NCI-H2227 (cell line): ENCODE results near the gene NCOA1.
A peak's percentile ranks its signal among the peaks of the same experiment; 100 is the strongest.
"Not testable (repeated sequence)": the region's sequence is repeated elsewhere in the genome, so short reads cannot be mapped to it uniquely, and the experiment has no call there.

Source experiments
- DNase-seq: peaks from one replicate; lab custom pipeline; 2025; ENCODE audit not compliant: unreplicated experiment; lab: John Stamatoyannopoulos, UW

Gene NCOA1

GRCh38 chr2:24473626-24474025, 17.4 kb upstream of the NCOA1 start:
- no peak for DNase-seq

- no peak for DNase-seq
Measured at GRCh38 chr2:24474053-24474452, 17.0 kb upstream of the NCOA1 start.

- DNase-seq: peak; percentile 36
Measured at GRCh38 chr2:24477229-24477628, 13.8 kb upstream of the NCOA1 start.

- DNase-seq: no peak
Measured at GRCh38 chr2:24478243-24478642, 12.8 kb upstream of the NCOA1 start.

- DNase-seq: no peak
Measured at GRCh38 chr2:24480245-24480644, 10.8 kb upstream of the NCOA1 start.

GRCh38 chr2:24482251-24482971, 8.6 kb upstream of the NCOA1 start:
- no peak for DNase-seq

GRCh38 chr2:24482972-24483300, 8.1 kb upstream of the NCOA1 start:
- DNase-seq: no peak

GRCh38 chr2:24484677-24485076, 6.4 kb upstream of the NCOA1 start:
- not testable (repeated sequence) for DNase-seq

- no peak for DNase-seq
Measured at GRCh38 chr2:24485197-24485596, 5.9 kb upstream of the NCOA1 start.

GRCh38 chr2:24486636-24487205, 4.3 kb upstream of the NCOA1 start:
- DNase-seq: no peak

GRCh38 chr2:24489465-24490180, 1.4 kb upstream of the NCOA1 start:
- DNase-seq: peak; percentile 20

GRCh38 chr2:24490181-24490689, 819 bp upstream of the NCOA1 start:
- DNase-seq: peak; percentile 43

- DNase-seq: peak; percentile 87
Measured at GRCh38 chr2:24491542-24492420, 727 bp downstream of the NCOA1 start.

- DNase-seq: peak; percentile 29
Measured at GRCh38 chr2:24492421-24493279, 1.6 kb downstream of the NCOA1 start.

GRCh38 chr2:24493713-24494112, 2.7 kb downstream of the NCOA1 start:
- DNase-seq: no peak

- DNase-seq: peak; percentile 20
Measured at GRCh38 chr2:24494410-24494809, 3.4 kb downstream of the NCOA1 start.

GRCh38 chr2:24495451-24495850, 4.4 kb downstream of the NCOA1 start:
- no peak for DNase-seq

GRCh38 chr2:24496959-24497358, 5.9 kb downstream of the NCOA1 start:
- DNase-seq: no peak

- no peak for DNase-seq
Measured at GRCh38 chr2:24497685-24498084, 6.6 kb downstream of the NCOA1 start.

GRCh38 chr2:24498121-24498520, 7.1 kb downstream of the NCOA1 start:
- no peak for DNase-seq
